Measurements from ENCODE around the gene RNF208.

- TF ChIP-seq CTCF (conservative IDR thresholded peaks at IDR 0.05; ENCODE audit: low read length) (no peak), EZH2phosphoT487 (IDR thresholded peaks at IDR 0.05; ENCODE audit: borderline replicate concordance) (no peak)
Measured at GRCh38 chr9:137199411-137200121, 22.5 kb downstream of the RNF208 start.
